Measurements from ENCODE around the gene CASTOR1. TPM values are rescaled to one million over a fixed set of nuclear protein-coding genes. Genes with fewer than 3 reads are reported as not detected.

The CASTOR1 gene
- total RNA-seq, 1 experiment from 2014 or later, result 2.0 TPM

- H3K4me1 ChIP-seq (ENCODE audit: insufficient read depth, low read length, poor library complexity, severe bottlenecking), result no peaks in the 10 kb centered on the region
- no peaks in the 10 kb centered on the region for H3K36me3 ChIP-seq (ENCODE audit: insufficient read depth, low read length, poor library complexity, severe bottlenecking)
- POLR2A ChIA-PET (ENCODE audit: low non-redundant PET), result interaction anchor here (0.5 kb wide), 1 partner anchor 122 kb away, joined by 8 read pairs; no protein-coding TSS in a partner anchor
- intact Hi-C loops (cut with micrococcal nuclease; ENCODE audit: unreplicated experiment), result no loop called here
- CTCF ChIA-PET, result no interaction called here
- H3K27ac ChIP-seq (ENCODE audit: low read depth, low read length, poor library complexity, severe bottlenecking), result no peak overlapping the region
- no peak for DNase-seq (ENCODE audit: low spot score)
- no peaks in the 10 kb centered on the region for H3K27me3 ChIP-seq (replicated peaks; ENCODE audit: insufficient read depth, low read depth, low read length, poor library complexity)
- H3K4me3 ChIP-seq (ENCODE audit: low read depth, low read length, poor library complexity, severe bottlenecking), result no peak overlapping the region
- no TSS peak for BruUV-seq (replicated peaks)
- no peaks in the 10 kb centered on the region for H3K9me3 ChIP-seq (ENCODE audit: low read depth, low read length, poor library complexity, severe bottlenecking)
- no peak for TF ChIP-seq CTCF (conservative IDR thresholded peaks at IDR 0.05; ENCODE audit: low read depth, low read length)
- TF ChIP-seq EZH2 (IDR thresholded peaks at IDR 0.05; ENCODE audit: borderline replicate concordance, low read depth, low read length, poor library complexity, severe bottlenecking), result no peak
These were observed 28.5 kb upstream of the CASTOR1 start for GRCh38 chr22:30317778-30318177.

DNA sequence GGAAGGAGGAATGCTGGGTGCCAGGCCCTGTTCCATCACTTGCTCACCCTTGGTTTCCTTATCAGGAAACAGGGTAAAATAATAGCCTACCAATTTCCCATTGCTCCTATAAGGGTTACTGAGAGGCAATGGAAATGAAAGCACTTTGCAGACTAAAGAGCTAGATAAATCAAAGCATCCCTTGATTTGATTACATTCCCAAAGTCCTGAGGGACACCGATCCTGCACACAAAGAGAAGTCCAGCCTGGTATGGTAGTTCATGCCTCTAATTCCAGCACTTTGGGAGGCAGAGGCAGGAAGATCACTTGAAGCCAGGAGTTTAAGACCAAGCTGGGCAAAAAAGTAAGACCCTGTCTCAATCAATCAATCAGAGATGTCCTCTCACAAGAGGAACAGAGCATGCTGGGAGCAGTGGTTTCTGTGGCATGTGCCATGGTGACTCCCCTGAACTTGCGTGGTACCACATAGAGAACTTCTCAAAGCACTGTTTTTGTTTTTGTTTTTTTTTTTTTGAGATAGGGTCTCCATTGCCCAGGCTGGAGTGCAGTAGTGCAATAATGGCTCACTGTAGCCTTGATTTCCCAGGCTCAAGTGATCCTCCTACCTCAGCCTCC, 26.8 kb upstream of the CASTOR1 start:
- H3K27ac ChIP-seq (ENCODE audit: low read depth, low read length, poor library complexity, severe bottlenecking), result no peak overlapping the region
- intact Hi-C loops (cut with micrococcal nuclease; ENCODE audit: unreplicated experiment), result no loop called here
- H3K27me3 ChIP-seq (replicated peaks; ENCODE audit: insufficient read depth, low read depth, low read length, poor library complexity), result no peaks in the 10 kb centered on the region
- DNase-seq (ENCODE audit: low spot score), result no peak
- no TSS peak for BruUV-seq (replicated peaks)
- POLR2A ChIA-PET (ENCODE audit: low non-redundant PET), result no interaction called here
- TF ChIP-seq EZH2 (IDR thresholded peaks at IDR 0.05; ENCODE audit: borderline replicate concordance, low read depth, low read length, poor library complexity, severe bottlenecking) (no peak), CTCF (conservative IDR thresholded peaks at IDR 0.05; ENCODE audit: low read depth, low read length) (no peak)
- no peaks in the 10 kb centered on the region for H3K4me1 ChIP-seq (ENCODE audit: insufficient read depth, low read length, poor library complexity, severe bottlenecking)
- no peaks in the 10 kb centered on the region for H3K36me3 ChIP-seq (ENCODE audit: insufficient read depth, low read length, poor library complexity, severe bottlenecking)
- no peak overlapping the region for H3K4me3 ChIP-seq (ENCODE audit: low read depth, low read length, poor library complexity, severe bottlenecking)
- no peaks in the 10 kb centered on the region for H3K9me3 ChIP-seq (ENCODE audit: low read depth, low read length, poor library complexity, severe bottlenecking)
- CTCF ChIA-PET, result no interaction called here

DNA sequence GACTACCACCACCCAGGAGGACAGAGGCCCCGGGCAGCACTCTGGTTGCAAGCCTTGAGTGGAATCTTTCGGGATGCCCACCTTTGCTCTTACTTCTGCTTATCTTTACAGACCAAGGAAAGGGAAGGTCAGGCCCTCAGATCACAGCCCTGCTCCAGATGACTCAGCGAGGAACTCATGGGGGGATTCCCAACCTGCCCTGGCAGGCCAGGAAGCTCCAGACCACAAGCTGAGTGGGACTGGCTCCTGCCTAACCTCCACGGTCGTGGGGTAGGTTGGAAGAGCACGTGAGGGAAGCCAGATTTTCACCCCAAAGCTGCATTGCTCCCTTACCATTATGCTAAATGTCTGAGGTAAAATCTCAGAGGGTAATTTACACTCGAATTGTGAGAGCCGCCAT, 25.6 kb upstream of the CASTOR1 start:
- Histone ChIP-seq H3K27me3 (replicated peaks; ENCODE audit: insufficient read depth, low read depth, low read length, poor library complexity) (no peaks in the 10 kb centered on the region), H3K4me3 (ENCODE audit: low read depth, low read length, poor library complexity, severe bottlenecking) (no peak overlapping the region), H3K9me3 (ENCODE audit: low read depth, low read length, poor library complexity, severe bottlenecking) (no peaks in the 10 kb centered on the region), H3K27ac (ENCODE audit: low read depth, low read length, poor library complexity, severe bottlenecking) (no peak overlapping the region), H3K36me3 (ENCODE audit: insufficient read depth, low read length, poor library complexity, severe bottlenecking) (no peaks in the 10 kb centered on the region), H3K4me1 (ENCODE audit: insufficient read depth, low read length, poor library complexity, severe bottlenecking) (no peaks in the 10 kb centered on the region)
- CTCF ChIA-PET, result no interaction called here
- POLR2A ChIA-PET (ENCODE audit: low non-redundant PET), result no interaction called here
- no TSS peak for BruUV-seq (replicated peaks)
- TF ChIP-seq CTCF (conservative IDR thresholded peaks at IDR 0.05; ENCODE audit: low read depth, low read length), result no peak
- no peak for TF ChIP-seq EZH2 (IDR thresholded peaks at IDR 0.05; ENCODE audit: borderline replicate concordance, low read depth, low read length, poor library complexity, severe bottlenecking)
- intact Hi-C loops (cut with micrococcal nuclease; ENCODE audit: unreplicated experiment), result no loop called here
- no peak for DNase-seq (ENCODE audit: low spot score)
